ENCODE results near the gene TSPAN13.

DNA sequence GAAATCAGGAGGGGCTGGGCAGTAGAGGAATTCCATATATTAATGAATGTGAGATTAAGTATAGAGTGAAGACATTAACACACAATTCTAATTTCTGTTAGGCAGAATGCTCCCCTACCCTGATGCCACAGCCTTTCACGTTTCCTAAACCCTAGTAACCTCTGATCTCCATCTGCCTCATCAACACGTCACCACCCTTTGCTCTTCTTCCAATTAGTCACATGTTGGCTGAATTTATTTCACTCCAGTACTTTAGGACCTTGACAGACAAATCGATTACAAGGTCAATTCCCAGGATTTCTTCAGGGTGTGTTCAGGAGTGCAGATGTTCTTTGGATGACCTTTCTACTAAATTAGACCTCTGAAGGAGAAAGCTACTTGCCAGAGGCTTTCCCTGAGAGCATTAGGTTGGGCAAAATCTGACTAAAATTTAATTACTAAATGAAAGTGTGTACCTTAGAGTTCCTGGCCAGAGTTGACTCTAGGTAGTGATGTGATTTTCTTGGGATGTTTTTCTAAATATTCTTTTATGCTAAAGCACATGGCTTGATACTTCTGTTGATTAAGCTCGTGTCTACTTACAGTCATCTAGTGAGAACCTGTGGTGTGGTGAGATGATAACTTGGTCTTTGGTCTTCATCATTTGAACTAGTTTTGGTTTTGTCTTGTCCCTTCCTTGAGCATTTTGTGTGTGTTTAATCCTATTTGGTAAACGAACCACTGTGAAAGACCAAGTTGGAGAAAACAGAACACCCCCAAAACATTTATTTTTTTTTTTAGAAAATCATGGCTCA is 38.5 kb downstream of the TSPAN13 start:
- TF ChIP-seq, protein P1, sequence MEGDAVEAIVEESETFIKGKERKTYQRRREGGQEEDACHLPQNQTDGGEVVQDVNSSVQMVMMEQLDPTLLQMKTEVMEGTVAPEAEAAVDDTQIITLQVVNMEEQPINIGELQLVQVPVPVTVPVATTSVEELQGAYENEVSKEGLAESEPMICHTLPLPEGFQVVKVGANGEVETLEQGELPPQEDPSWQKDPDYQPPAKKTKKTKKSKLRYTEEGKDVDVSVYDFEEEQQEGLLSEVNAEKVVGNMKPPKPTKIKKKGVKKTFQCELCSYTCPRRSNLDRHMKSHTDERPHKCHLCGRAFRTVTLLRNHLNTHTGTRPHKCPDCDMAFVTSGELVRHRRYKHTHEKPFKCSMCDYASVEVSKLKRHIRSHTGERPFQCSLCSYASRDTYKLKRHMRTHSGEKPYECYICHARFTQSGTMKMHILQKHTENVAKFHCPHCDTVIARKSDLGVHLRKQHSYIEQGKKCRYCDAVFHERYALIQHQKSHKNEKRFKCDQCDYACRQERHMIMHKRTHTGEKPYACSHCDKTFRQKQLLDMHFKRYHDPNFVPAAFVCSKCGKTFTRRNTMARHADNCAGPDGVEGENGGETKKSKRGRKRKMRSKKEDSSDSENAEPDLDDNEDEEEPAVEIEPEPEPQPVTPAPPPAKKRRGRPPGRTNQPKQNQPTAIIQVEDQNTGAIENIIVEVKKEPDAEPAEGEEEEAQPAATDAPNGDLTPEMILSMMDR (IDR thresholded peaks at IDR 0.05) = no peak
- no peak for TF ChIP-seq POLR2A (IDR thresholded peaks at IDR 0.05)
